HepG2 (cell line): Measurements from ENCODE around the gene MFSD11. TPM values are rescaled to one million over a fixed set of nuclear protein-coding genes. Genes with fewer than 3 reads are reported as not detected.

Experiments used
- AHR ChIP-seq: IDR thresholded peaks from 2 replicates; pipeline ENCODE4 v1.6.1; 2018; ENCODE audit warnings: missing genetic modification reagents, missing compliant biosample characterization
- ATRX ChIP-seq: sonication (generic); formaldehyde crosslinking; IDR thresholded peaks from 2 replicates; pipeline ENCODE4 v1.4.0; 2020; ENCODE audit warnings: missing genetic modification reagents, borderline replicate concordance
- EP300 ChIP-seq, 3 experiments: sonication (generic) in 1 of 3; formaldehyde crosslinking in 1 of 3; IDR thresholded peaks; 2 replicates each; pipeline versions ENCODE4 v1.5.1 to v1.6.1; 2011 to 2020; ENCODE audit warnings: low read depth in 2 of 3, low read length in 2 of 3, borderline replicate concordance in 1 of 3, improper control_type of control experiment in 1 of 3, mild to moderate bottlenecking in 1 of 3, missing genetic modification reagents in 1 of 3, moderate library complexity in 1 of 3
- FOXA3 ChIP-seq: IDR thresholded peaks from 2 replicates; pipeline ENCODE4 v1.6.1; 2016; ENCODE audit warnings: missing genetic modification reagents, missing compliant biosample characterization
- KLF6 ChIP-seq: IDR thresholded peaks from 2 replicates; pipeline ENCODE4 v1.8.0; 2016; ENCODE audit warnings: missing biosample characterization, missing genetic modification reagents
- RFXANK ChIP-seq: IDR thresholded peaks from 2 replicates; pipeline ENCODE4 v1.6.1; 2016
- SIX4 ChIP-seq: sonication (generic); formaldehyde crosslinking; IDR thresholded peaks from 2 replicates; pipeline ENCODE4 v1.4.0; 2020; ENCODE audit warnings: missing genetic modification reagents
- ZKSCAN5 ChIP-seq: sonication (generic); formaldehyde crosslinking; IDR thresholded peaks from 2 replicates; pipeline ENCODE4 v1.5.1; 2020; ENCODE audit warnings: mild to moderate bottlenecking, missing genetic modification reagents
- ZNF10 ChIP-seq: sonication (generic); formaldehyde crosslinking; IDR thresholded peaks from 2 replicates; pipeline ENCODE4 v1.4.0; 2020; ENCODE audit warnings: mild to moderate bottlenecking, low read depth, missing genetic modification reagents, borderline replicate concordance
- ZNF17 ChIP-seq: sonication (generic); formaldehyde crosslinking; IDR thresholded peaks from 2 replicates; pipeline ENCODE4 v1.5.0; 2020; ENCODE audit warnings: mild to moderate bottlenecking, missing genetic modification reagents
- ZNF30 ChIP-seq: sonication (generic); formaldehyde crosslinking; IDR thresholded peaks from 2 replicates; pipeline ENCODE4 v1.5.0; 2020; ENCODE audit warnings: mild to moderate bottlenecking, missing genetic modification reagents
- ZNF501 ChIP-seq: sonication (generic); formaldehyde crosslinking; IDR thresholded peaks from 2 replicates; pipeline ENCODE4 v1.5.1; 2020; ENCODE audit warnings: mild to moderate bottlenecking, moderate library complexity, missing genetic modification reagents
- ZNF569 ChIP-seq: sonication (generic); formaldehyde crosslinking; IDR thresholded peaks from 2 replicates; pipeline ENCODE4 v1.5.0; 2020; ENCODE audit warnings: mild to moderate bottlenecking, missing genetic modification reagents, moderate library complexity, borderline replicate concordance
- ZNF614 ChIP-seq: IDR thresholded peaks from 2 replicates; pipeline ENCODE4 v1.6.1; 2018; ENCODE audit warnings: missing biosample characterization, missing genetic modification reagents, inconsistent platforms, borderline replicate concordance
- ZNF703 ChIP-seq: sonication (generic); formaldehyde crosslinking; IDR thresholded peaks from 2 replicates; pipeline ENCODE4 v1.5.1; 2020; ENCODE audit warnings: missing genetic modification reagents, mild to moderate bottlenecking, moderate library complexity, borderline replicate concordance
- polyA plus RNA-seq, 8 experiments: library from polyadenylated mRNA; depleted of rRNA in 3 of 8; stranded (reverse) in 7 of 8; unstranded in 1 of 8; fragments of >200 nt; fragmentation: Illumina TruSeq in 4 of 8; extraction: Trizol in 4 of 8; gene quantifications; 2 replicates each; pipeline versions ENCODE4 v1.2.1 to v1.2.3, GENCODE V29; 2011 to 2016; ENCODE audit warnings: low read depth in 4 of 8, missing spikeins in 1 of 8, mixed read lengths in 1 of 8; ENCODE audit not compliant: insufficient read depth in 1 of 8
- total RNA-seq, 5 experiments: library from RNA; depleted of rRNA; stranded (reverse); fragments of >200 nt; fragmentation: Illumina TruSeq; extraction: Trizol; gene quantifications; 2 replicates each; pipeline ENCODE4 v1.2.3, GENCODE V29; 2016; ENCODE audit warnings: low read depth in 1 of 5
- TF ChIP-seq, protein P1 (sequence below): sonication (generic); formaldehyde crosslinking; IDR thresholded peaks from 2 replicates; pipeline ENCODE4 v1.9.0; 2022; ENCODE audit warnings: low read depth, missing genetic modification reagents
- TF ChIP-seq, protein P2 (sequence below): sonication (generic); formaldehyde crosslinking; IDR thresholded peaks from 2 replicates; pipeline ENCODE4 v1.5.1; 2020; ENCODE audit warnings: missing genetic modification reagents, mild to moderate bottlenecking, borderline replicate concordance
- TF ChIP-seq, protein P3 (sequence below): sonication (generic); formaldehyde crosslinking; IDR thresholded peaks from 2 replicates; pipeline ENCODE4 v1.4.0; 2020; ENCODE audit warnings: mild to moderate bottlenecking, missing genetic modification reagents

Gene MFSD11
- total and polyA plus RNA-seq, 2 of the 13 experiments (the other 11 are each of a cell fraction or from before 2014, with no cell fraction given) = 26.1 to 36.3 TPM

DNA sequence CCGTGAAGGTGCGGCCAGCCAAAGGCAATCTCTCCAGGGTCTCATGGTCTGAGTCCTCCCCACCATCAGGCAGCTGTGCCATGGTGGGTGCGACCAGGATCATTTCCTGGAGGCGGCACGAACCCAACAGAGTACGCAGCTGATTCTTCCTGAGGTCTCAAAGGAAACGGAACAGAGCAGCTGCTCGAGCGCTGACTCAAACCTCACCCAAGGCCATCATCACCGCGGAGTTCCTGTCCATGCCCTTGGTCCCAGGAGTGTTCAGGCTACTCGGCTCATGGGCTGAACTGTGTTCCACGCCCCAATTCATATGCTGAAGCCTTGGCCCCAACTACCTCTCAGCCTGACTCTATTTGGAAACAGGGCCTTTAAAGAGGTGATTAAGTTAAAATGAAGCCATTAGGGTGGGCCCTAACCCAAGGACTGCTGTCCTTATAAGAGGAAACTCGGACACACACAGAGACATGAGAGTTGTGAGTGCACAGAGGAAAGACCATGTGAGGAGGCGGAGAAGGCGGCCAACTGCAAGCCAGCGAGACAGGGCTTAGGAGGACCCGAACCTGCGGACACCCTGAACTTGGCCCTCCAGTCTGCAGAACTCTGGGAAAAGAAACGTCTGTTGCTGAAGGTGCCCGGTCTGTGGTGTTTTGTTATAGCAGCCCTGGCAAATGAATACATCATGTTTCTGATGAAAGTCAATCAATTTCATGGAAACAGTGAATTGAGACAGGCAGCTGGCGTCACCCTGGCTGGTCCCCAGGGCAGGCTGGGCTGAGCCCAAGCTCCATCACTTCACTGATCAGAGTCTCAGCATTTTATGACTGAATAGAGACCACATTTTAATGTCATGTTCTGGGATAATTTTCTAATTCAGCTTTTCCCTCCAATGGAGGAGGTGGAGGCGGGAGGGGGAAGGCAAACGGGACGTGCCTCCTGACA, 40.9 kb upstream of the MFSD11 start (continued):
- no peak for TF ChIP-seq EP300 (IDR thresholded peaks at IDR 0.05; ENCODE audit: low read depth in 2 of 2, low read length in 2 of 2)
- TF ChIP-seq EP300 (CRISPR knock-in tag; IDR thresholded peaks at IDR 0.05; ENCODE audit: borderline replicate concordance) = peak; percentile 52; the same call in 1 of the 2 replicates
- TF ChIP-seq ZNF703 = no peak
- no peak for TF ChIP-seq AHR
- TF ChIP-seq ATRX (CRISPR knock-in tag) = no peak
- TF ChIP-seq ZNF10 (CRISPR knock-in tag) = no peak
- TF ChIP-seq KLF6 (CRISPR knock-in tag) = no peak
- 0 out of 2 replicates have a peak, but pooled peaks have one; percentile 28 for TF ChIP-seq ZNF501 (CRISPR knock-in tag)
- TF ChIP-seq SIX4 (CRISPR knock-in tag) = no peak
- no peak for TF ChIP-seq ZNF30
- no peak for TF ChIP-seq ZNF614 (CRISPR knock-in tag)
- TF ChIP-seq FOXA3 (CRISPR knock-in tag) = peak; percentile 57
- TF ChIP-seq, protein P1, sequence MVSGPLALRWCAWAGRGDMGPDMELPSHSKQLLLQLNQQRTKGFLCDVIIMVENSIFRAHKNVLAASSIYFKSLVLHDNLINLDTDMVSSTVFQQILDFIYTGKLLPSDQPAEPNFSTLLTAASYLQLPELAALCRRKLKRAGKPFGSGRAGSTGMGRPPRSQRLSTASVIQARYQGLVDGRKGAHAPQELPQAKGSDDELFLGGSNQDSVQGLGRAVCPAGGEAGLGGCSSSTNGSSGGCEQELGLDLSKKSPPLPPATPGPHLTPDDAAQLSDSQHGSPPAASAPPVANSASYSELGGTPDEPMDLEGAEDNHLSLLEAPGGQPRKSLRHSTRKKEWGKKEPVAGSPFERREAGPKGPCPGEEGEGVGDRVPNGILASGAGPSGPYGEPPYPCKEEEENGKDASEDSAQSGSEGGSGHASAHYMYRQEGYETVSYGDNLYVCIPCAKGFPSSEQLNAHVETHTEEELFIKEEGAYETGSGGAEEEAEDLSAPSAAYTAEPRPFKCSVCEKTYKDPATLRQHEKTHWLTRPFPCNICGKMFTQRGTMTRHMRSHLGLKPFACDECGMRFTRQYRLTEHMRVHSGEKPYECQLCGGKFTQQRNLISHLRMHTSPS (CRISPR knock-in tag) = peak; percentile 85; the same call in 1 of the 2 replicates
- TF ChIP-seq, protein P2, sequence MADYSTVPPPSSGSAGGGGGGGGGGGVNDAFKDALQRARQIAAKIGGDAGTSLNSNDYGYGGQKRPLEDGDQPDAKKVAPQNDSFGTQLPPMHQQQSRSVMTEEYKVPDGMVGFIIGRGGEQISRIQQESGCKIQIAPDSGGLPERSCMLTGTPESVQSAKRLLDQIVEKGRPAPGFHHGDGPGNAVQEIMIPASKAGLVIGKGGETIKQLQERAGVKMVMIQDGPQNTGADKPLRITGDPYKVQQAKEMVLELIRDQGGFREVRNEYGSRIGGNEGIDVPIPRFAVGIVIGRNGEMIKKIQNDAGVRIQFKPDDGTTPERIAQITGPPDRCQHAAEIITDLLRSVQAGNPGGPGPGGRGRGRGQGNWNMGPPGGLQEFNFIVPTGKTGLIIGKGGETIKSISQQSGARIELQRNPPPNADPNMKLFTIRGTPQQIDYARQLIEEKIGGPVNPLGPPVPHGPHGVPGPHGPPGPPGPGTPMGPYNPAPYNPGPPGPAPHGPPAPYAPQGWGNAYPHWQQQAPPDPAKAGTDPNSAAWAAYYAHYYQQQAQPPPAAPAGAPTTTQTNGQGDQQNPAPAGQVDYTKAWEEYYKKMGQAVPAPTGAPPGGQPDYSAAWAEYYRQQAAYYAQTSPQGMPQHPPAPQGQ = no peak
- TF ChIP-seq ZNF17 (CRISPR knock-in tag) = no peak
- TF ChIP-seq, protein P3, sequence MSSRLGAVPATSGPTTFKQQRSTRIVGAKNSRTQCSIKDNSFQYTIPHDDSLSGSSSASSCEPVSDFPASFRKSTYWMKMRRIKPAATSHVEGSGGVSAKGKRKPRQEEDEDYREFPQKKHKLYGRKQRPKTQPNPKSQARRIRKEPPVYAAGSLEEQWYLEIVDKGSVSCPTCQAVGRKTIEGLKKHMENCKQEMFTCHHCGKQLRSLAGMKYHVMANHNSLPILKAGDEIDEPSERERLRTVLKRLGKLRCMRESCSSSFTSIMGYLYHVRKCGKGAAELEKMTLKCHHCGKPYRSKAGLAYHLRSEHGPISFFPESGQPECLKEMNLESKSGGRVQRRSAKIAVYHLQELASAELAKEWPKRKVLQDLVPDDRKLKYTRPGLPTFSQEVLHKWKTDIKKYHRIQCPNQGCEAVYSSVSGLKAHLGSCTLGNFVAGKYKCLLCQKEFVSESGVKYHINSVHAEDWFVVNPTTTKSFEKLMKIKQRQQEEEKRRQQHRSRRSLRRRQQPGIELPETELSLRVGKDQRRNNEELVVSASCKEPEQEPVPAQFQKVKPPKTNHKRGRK (CRISPR knock-in tag) = no peak
- no peak for TF ChIP-seq RFXANK (CRISPR knock-in tag)
- 0 out of 2 replicates have a peak, but pooled peaks have one; percentile 42 for TF ChIP-seq ZKSCAN5 (CRISPR knock-in tag)
- no peak for TF ChIP-seq ZNF569 (CRISPR knock-in tag)
